GM12878 (cell line): ENCODE results near the gene MED13L. TPM values are rescaled to one million over a fixed set of nuclear protein-coding genes. Genes with fewer than 3 reads are reported as not detected.

Source experiments
- ATAC-seq: fragments of 200-7000 bp; cut with Tn5 transposase; 3 replicates; pipeline ENCODE4 v1.9.1; 2020; ENCODE audit warnings: mild to moderate bottlenecking, moderate library complexity
- BruUV-seq: library from RNA; stranded (reverse); fragments of 400-500 nt; replicated peaks from 2 replicates; lab custom pipeline; 2021; lab: Mats Ljungman, UMichigan
- CTCF ChIA-PET: fragments of 300-600 bp; sonication (Branson Sonifier 250); formaldehyde crosslinking; extraction: SDS; loops from one replicate; lab custom pipeline; 2021; ENCODE audit warnings: inconsistent platforms; lab: Yijun Ruan, JAX
- POLR2A ChIA-PET: fragments of 350-600 bp; formaldehyde crosslinking; extraction: SDS; loops from one replicate; lab custom pipeline; 2021; ENCODE audit warnings: inconsistent platforms; lab: Charles Lee
- RAD21 ChIA-PET: fragments of 300-600 bp; sonication (Branson Sonifier 250); formaldehyde crosslinking; loops from one replicate; lab custom pipeline; 2023; ENCODE audit warnings: antibody characterized with exemption; ENCODE audit not compliant: unreplicated experiment; lab: Charles Lee
- SMC1A ChIA-PET: fragments of 300-600 bp; sonication (Branson Sonifier 250); formaldehyde crosslinking; loops from one replicate; lab custom pipeline; 2023; ENCODE audit not compliant: unreplicated experiment, uncharacterized antibody; lab: Charles Lee
- DNase-seq: peaks from one replicate; pipeline ENCODE4 v3.0.0-alpha.2; 2011; ENCODE audit warnings: low read depth, low spot score
- FAIRE-seq: peaks from 3 replicates; lab custom pipeline; 2011; peaks lifted over from hg19 to GRCh38; lab: Jason Lieb, UNC
- H2AFZ ChIP-seq: 2 replicates; pipeline ENCODE4 v1.6.0; 2011; ENCODE audit warnings: low read depth, low read length, control low read depth; ENCODE audit not compliant: control insufficient read depth
- H3K27ac ChIP-seq: 2 replicates; pipeline ENCODE4 v1.5.1; 2011; ENCODE audit warnings: control low read depth; ENCODE audit not compliant: control insufficient read depth, insufficient read depth
- H3K27me3 ChIP-seq, 2 experiments: replicated peaks in 1 of 2; 2 replicates each; pipeline versions ENCODE4 v1.6.0 to v1.6.1; 2011; ENCODE audit warnings: low read length in 1 of 2; ENCODE audit not compliant: control insufficient read depth in 2 of 2, insufficient read depth in 2 of 2
- H3K36me3 ChIP-seq, 2 experiments: 2 replicates each; pipeline ENCODE4 v1.5.1; 2011; ENCODE audit warnings: low read length in 1 of 2; ENCODE audit not compliant: control insufficient read depth in 2 of 2, insufficient read depth in 2 of 2
- H3K4me1 ChIP-seq: 2 replicates; pipeline ENCODE4 v1.6.1; 2011; ENCODE audit warnings: mild to moderate bottlenecking, low read length, moderate library complexity, mixed read lengths; ENCODE audit not compliant: control insufficient read depth, insufficient read depth
- H3K4me2 ChIP-seq: 2 replicates; pipeline ENCODE4 v1.6.0; 2011; ENCODE audit warnings: control low read depth; ENCODE audit not compliant: control insufficient read depth, insufficient read depth
- H3K4me3 ChIP-seq: fragments of 200-600 bp; sonication (generic); 2 replicates; pipeline ENCODE4 v1.5.1; 2016
- H3K79me2 ChIP-seq: 2 replicates; pipeline ENCODE4 v1.6.0; 2011; ENCODE audit warnings: low read length; ENCODE audit not compliant: control insufficient read depth, insufficient read depth
- H3K9ac ChIP-seq: 2 replicates; pipeline ENCODE4 v1.8.0; 2011; ENCODE audit warnings: low read length, control low read depth, mixed read lengths; ENCODE audit not compliant: control insufficient read depth, insufficient read depth
- H3K9me3 ChIP-seq: replicated peaks from 3 replicates; pipeline ENCODE4 v1.5.1; 2011; ENCODE audit warnings: mild to moderate bottlenecking, low read length; ENCODE audit not compliant: control insufficient read depth, insufficient read depth
- H4K20me1 ChIP-seq: 2 replicates; pipeline ENCODE4 v1.6.0; 2011; ENCODE audit not compliant: control insufficient read depth, insufficient read depth
- FOXK2 ChIP-seq: fragments of 450-650 bp; IDR thresholded peaks from 2 replicates; pipeline ENCODE4 v1.6.1; 2017; ENCODE audit warnings: mild to moderate bottlenecking, moderate library complexity
- HDAC2 ChIP-seq: fragments of 200-600 bp; sonication (generic); IDR thresholded peaks from 2 replicates; pipeline ENCODE4 v1.6.1; 2017
- LARP7 ChIP-seq: fragments of 450-650 bp; IDR thresholded peaks from 2 replicates; pipeline ENCODE4 v1.6.1; 2017; ENCODE audit warnings: mild to moderate bottlenecking
- RCOR1 ChIP-seq: conservative IDR thresholded peaks from 2 replicates; pipeline ENCODE4 v1.6.1; 2012; ENCODE audit warnings: low read depth, low read length, improper control_type of control experiment
- TCF12 ChIP-seq: IDR thresholded peaks from 2 replicates; pipeline ENCODE4 v1.6.1; 2011; ENCODE audit warnings: low read depth, mild to moderate bottlenecking, low read length
- WRNIP1 ChIP-seq: IDR thresholded peaks from 2 replicates; pipeline ENCODE4 v1.6.1; 2011; ENCODE audit warnings: low read depth, low read length, improper control_type of control experiment, borderline replicate concordance
- YY1 ChIP-seq: IDR thresholded peaks from 2 replicates; pipeline ENCODE4 v1.6.1; 2011; ENCODE audit warnings: low read depth, mild to moderate bottlenecking, low read length
- ZSCAN29 ChIP-seq: fragments of 450-650 bp; IDR thresholded peaks from 2 replicates; pipeline ENCODE4 v1.6.1; 2017; ENCODE audit warnings: mild to moderate bottlenecking, moderate library complexity
- WGBS: methylation state at CpG from one replicate; pipeline ENCODE4 v1.1.6; 2016; ENCODE audit warnings: low lambda C conversion rate; ENCODE audit not compliant: insufficient replicate concordance, insufficient coverage; ENCODE audit errors: missing lambda C conversion rate; 5-methylcytosine and 5-hydroxymethylcytosine counted together
- in situ Hi-C: fragments of 300-500 bp; cut with MboI; formaldehyde crosslinking; loops from 9 replicates; pipeline ENCODE4 v1.14.3; 2018; ENCODE audit warnings: mixed read lengths
- intact Hi-C: fragments of 100-400 bp; cut with micrococcal nuclease; formaldehyde crosslinking; loops from one replicate; pipeline ENCODE4 v1.14.2; 2022; ENCODE audit not compliant: unreplicated experiment
- polyA plus RNA-seq, 11 experiments: library from polyadenylated mRNA; depleted of rRNA in 4 of 11; unstranded in 6 of 11; stranded (reverse) in 5 of 11; fragments of >200 nt; fragmentation: Nextera tagmentation in 4 of 11; fragmentation: Illumina TruSeq in 1 of 11; extraction: Ambion mirVana in 4 of 11; extraction: Trizol in 1 of 11; gene quantifications; 1 replicate in 1 of 11; 2 replicates in 10 of 11; pipeline versions ENCODE4 v1.2.1 to v1.2.3, GENCODE V29; 2011 to 2016; ENCODE audit warnings: inconsistent platforms in 2 of 11, missing spikeins in 2 of 11, low read depth in 1 of 11
- total RNA-seq, 4 experiments: library from RNA; depleted of rRNA in 3 of 4; stranded (reverse); fragments of >200 nt in 3 of 4; fragmentation: Illumina TruSeq in 1 of 4; extraction: Trizol in 1 of 4; gene quantifications; 2 replicates each; pipeline versions ENCODE4 v1.2.1 to v1.2.3, GENCODE V29; 2013 to 2021
- TF ChIP-seq, protein P1 (sequence below): fragments of 450-650 bp; formaldehyde crosslinking; IDR thresholded peaks from 2 replicates; pipeline ENCODE4 v1.4.0; 2022; ENCODE audit warnings: mild to moderate bottlenecking, moderate library complexity

The MED13L gene
- total and polyA plus RNA-seq, 10 of the 15 experiments (the other 5 are each of a cell fraction or from before 2014, with no cell fraction given) = 3.7 to 30.1 (median 9.1) TPM

DNA sequence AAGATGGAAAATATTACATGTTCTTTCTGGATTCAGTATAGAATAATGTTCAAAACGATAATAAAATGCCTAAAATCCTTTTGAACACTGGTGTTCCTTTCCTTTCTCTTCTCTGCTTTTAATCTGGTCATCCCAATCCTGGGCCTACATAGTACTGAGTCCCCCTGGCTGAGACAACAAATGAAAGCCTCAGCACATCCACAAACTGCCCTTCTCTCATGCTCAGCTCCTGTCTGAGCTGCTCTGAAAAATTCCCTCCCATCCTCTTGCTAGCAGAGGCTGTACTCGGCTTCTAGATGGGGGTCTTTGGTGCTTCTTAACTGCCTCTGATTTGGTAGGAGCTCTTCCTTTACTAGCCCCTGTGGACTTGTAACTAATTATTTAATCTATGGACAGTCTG lies 232.3 kb downstream of the MED13L start:
- ChIA-PET POLR2A (no interaction called here), CTCF (no interaction called here), SMC1A (interaction anchor here (1.8 kb wide), 1 partner anchor 15 kb away, joined by 4 read pairs; no protein-coding TSS in a partner anchor), RAD21 (no interaction called here)
- no peak for ATAC-seq
- no peaks in the 10 kb centered on the region for H3K4me1 ChIP-seq
- in situ Hi-C loops = no loop called here
- TF ChIP-seq TCF12 = no peak
- intact Hi-C loops = no loop called here
- H2AFZ ChIP-seq = no peak overlapping the region
- 51% methylated on average over 2 of the region's 2 CpGs for WGBS
- H3K9me3 ChIP-seq = no peaks in the 10 kb centered on the region
- H3K9ac ChIP-seq = no peak overlapping the region
- H3K27ac ChIP-seq = no peak overlapping the region
- BruUV-seq = no TSS peak
- no peak overlapping the region for H3K4me3 ChIP-seq
- no peaks in the 10 kb centered on the region for H3K79me2 ChIP-seq
- DNase-seq = no peak
- no peak for FAIRE-seq
- no peaks in the 10 kb centered on the region for H3K27me3 ChIP-seq
- H3K36me3 ChIP-seq = no peaks in the 10 kb centered on the region
- H4K20me1 ChIP-seq = no peaks in the 10 kb centered on the region
- H3K4me2 ChIP-seq = no peak overlapping the region

DNA sequence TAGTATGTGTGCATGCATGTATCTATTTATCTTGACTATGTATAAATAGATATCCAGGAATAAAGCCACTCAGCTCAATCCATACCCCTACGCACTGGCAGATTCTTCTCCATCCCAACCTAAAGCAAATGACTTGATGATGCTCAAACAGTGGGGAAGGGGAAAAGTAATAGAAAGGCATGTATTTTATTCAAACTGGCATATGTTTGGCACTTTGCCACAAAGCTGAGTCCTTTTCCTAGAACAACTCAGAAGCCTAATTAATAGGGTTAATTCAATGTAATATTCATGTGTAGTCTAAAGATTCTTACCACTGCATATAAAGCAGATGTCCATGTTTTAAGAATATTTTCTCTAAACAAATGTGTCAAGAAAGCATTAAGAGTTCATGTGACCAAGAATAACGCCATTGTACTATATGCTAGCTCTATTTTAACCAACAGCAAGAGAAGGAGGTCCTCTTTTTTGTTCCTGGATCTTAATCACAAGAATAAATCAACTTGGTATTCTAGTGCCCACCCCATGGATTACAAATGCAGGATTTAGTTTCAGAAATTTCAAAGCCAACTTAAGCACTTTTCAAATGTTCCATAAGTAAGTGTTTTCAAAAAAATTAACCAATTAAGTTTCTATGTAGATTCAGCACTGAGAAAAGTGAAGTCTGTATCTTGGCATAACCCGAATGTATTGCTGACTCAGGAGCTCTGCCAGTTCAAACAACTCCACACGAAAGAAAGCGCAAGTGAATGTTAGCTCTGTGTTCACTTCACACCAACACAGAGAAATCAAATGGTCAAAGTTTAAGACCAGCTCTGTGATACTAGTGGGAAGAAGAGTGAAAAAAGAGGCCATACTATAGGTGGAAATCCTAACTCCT lies 233.6 kb downstream of the MED13L start:
- ChIA-PET CTCF (interaction anchor here (0.7 to 1.3 kb wide), 2 partner anchors 12 to 24 kb away, joined by 3 read pairs; no protein-coding TSS in a partner anchor), RAD21 (no interaction called here)

More for the DNA sequence above, 233.6 kb downstream of the MED13L start:
- no peaks in the 10 kb centered on the region for H3K4me1 ChIP-seq
- WGBS = 84% methylated on average over 5 of the region's 5 CpGs
- H3K4me3 ChIP-seq = no peak overlapping the region
- no peak for FAIRE-seq
- no peak for ATAC-seq
- no peaks in the 10 kb centered on the region for H3K36me3 ChIP-seq
- H3K9ac ChIP-seq = no peak overlapping the region
- no peak overlapping the region for H3K4me2 ChIP-seq
- intact Hi-C loops = no loop called here
- BruUV-seq = no TSS peak
- DNase-seq = no peak
- in situ Hi-C loops = no loop called here
- H2AFZ ChIP-seq = no peak overlapping the region
- no peaks in the 10 kb centered on the region for H3K79me2 ChIP-seq
- no peak overlapping the region for H3K27ac ChIP-seq
- ChIA-PET SMC1A (interaction anchor here (1.8 kb wide), 1 partner anchor 17 kb away, joined by 4 read pairs; no protein-coding TSS in a partner anchor), POLR2A (no interaction called here)
- no peaks in the 10 kb centered on the region for H4K20me1 ChIP-seq
- TF ChIP-seq WRNIP1 (no peak), ZSCAN29 (no peak), YY1 (no peak), FOXK2 (no peak), RCOR1 (no peak), LARP7 (no peak), HDAC2 (no peak)
- TF ChIP-seq, protein P1, sequence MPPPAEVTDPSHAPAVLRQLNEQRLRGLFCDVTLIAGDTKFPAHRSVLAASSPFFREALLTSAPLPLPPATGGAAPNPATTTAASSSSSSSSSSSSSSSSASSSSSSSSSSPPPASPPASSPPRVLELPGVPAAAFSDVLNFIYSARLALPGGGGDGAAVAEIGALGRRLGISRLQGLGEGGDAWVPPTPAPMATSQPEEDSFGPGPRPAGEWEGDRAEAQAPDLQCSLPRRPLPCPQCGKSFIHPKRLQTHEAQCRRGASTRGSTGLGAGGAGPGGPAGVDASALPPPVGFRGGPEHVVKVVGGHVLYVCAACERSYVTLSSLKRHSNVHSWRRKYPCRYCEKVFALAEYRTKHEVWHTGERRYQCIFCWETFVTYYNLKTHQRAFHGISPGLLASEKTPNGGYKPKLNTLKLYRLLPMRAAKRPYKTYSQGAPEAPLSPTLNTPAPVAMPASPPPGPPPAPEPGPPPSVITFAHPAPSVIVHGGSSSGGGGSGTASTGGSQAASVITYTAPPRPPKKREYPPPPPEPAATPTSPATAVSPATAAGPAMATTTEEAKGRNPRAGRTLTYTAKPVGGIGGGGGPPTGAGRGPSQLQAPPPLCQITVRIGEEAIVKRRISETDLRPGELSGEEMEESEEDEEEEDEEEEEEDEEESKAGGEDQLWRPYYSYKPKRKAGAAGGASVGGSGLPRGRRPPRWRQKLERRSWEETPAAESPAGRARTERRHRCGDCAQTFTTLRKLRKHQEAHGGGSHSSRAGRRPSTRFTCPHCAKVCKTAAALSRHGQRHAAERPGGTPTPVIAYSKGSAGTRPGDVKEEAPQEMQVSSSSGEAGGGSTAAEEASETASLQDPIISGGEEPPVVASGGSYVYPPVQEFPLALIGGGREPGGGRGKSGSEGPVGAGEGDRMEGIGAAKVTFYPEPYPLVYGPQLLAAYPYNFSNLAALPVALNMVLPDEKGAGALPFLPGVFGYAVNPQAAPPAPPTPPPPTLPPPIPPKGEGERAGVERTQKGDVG (CRISPR knock-in tag) = no peak
- no peaks in the 10 kb centered on the region for H3K9me3 ChIP-seq
- no peaks in the 10 kb centered on the region for H3K27me3 ChIP-seq
